SK-N-SH (cell line): ENCODE data around the gene CHST2. TPM values are rescaled to one million over a fixed set of nuclear protein-coding genes. Genes with fewer than 3 reads are reported as not detected.

Source experiments
- CTCF ChIA-PET: fragments of 300-600, 350-600 bp; formaldehyde crosslinking; extraction: SDS; loops from one replicate; lab custom pipeline; 2021; lab: Yijun Ruan, JAX
- POLR2A ChIA-PET: fragments of 350-600 bp; sonication (Branson Sonifier 250); formaldehyde crosslinking; extraction: SDS; loops from one replicate; lab custom pipeline; 2020; ENCODE audit warnings: antibody characterized with exemption, inconsistent platforms; lab: Yijun Ruan, JAX
- DNase-seq: peaks from one replicate; pipeline ENCODE4 v3.0.0; 2012
- H2AFZ ChIP-seq: fragments of 200-600 bp; sonication (generic); 2 replicates; pipeline ENCODE4 v1.8.1; 2016; ENCODE audit warnings: antibody characterized with exemption, mild to moderate bottlenecking, low read depth
- H3F3A ChIP-seq: fragments of 200-600 bp; sonication (generic); replicated peaks from 2 replicates; pipeline ENCODE3; 2016; ENCODE audit warnings: antibody characterized with exemption, mild to moderate bottlenecking; ENCODE audit not compliant: insufficient read depth
- H3K27ac ChIP-seq, 2 experiments: fragments of 200-500 bp in 1 of 2; fragments of 200-600 bp in 1 of 2; sonication (Bioruptor generic) in 1 of 2; sonication (generic), shearing (Covaris generic) in 1 of 2; 2 replicates each; pipeline versions ENCODE4 v1.5.1 to v1.6.1; 2014 to 2016; ENCODE audit warnings: low read depth in 2 of 2, inconsistent platforms in 1 of 2, low read length in 1 of 2, mild to moderate bottlenecking in 1 of 2, mixed read lengths in 1 of 2
- H3K27me3 ChIP-seq: fragments of 200-600 bp; sonication (generic), shearing (Covaris generic); 2 replicates; pipeline ENCODE4 v1.6.1; 2016; ENCODE audit warnings: mixed run types; ENCODE audit not compliant: insufficient read depth
- H3K36me3 ChIP-seq, 2 experiments: fragments of 200-500 bp in 1 of 2; fragments of 200-600 bp in 1 of 2; sonication (Bioruptor generic) in 1 of 2; sonication (generic) in 1 of 2; replicated peaks in 1 of 2; 2 replicates each; pipeline versions ENCODE3 to v1.5.1; 2014 to 2016; ENCODE audit warnings: low read length in 1 of 2, mild to moderate bottlenecking in 1 of 2; ENCODE audit not compliant: insufficient read depth in 2 of 2, control insufficient read depth in 1 of 2
- H3K4me1 ChIP-seq, 2 experiments: fragments of 200-500 bp in 1 of 2; fragments of 200-600 bp in 1 of 2; sonication (Bioruptor generic) in 1 of 2; sonication (generic), shearing (Covaris generic) in 1 of 2; 2 replicates each; pipeline versions ENCODE4 v1.5.1 to v1.6.1; 2014 to 2016; ENCODE audit warnings: low read depth in 1 of 2, low read length in 1 of 2, mixed run types in 1 of 2; ENCODE audit not compliant: insufficient read depth in 2 of 2, control insufficient read depth in 1 of 2
- H3K4me2 ChIP-seq: fragments of 200-600 bp; sonication (generic), shearing (Covaris generic); 2 replicates; pipeline ENCODE4 v1.6.1; 2017; ENCODE audit warnings: mixed run types
- H3K4me3 ChIP-seq, 2 experiments: fragments of 200-500 bp in 1 of 2; fragments of 200-600 bp in 1 of 2; sonication (Bioruptor generic) in 1 of 2; sonication (generic), shearing (Covaris generic) in 1 of 2; 2 replicates each; pipeline versions ENCODE4 v1.5.1 to v1.8.1; 2014 to 2016; ENCODE audit warnings: low read depth in 2 of 2, inconsistent platforms in 1 of 2, low read length in 1 of 2, mild to moderate bottlenecking in 1 of 2, mixed read lengths in 1 of 2, moderate library complexity in 1 of 2
- H3K79me2 ChIP-seq: fragments of 200-600 bp; sonication (generic); 2 replicates; pipeline ENCODE4 v1.8.1; 2017; ENCODE audit warnings: mild to moderate bottlenecking; ENCODE audit not compliant: insufficient read depth
- H3K9ac ChIP-seq: fragments of 200-600 bp; sonication (generic); 2 replicates; pipeline ENCODE4 v1.6.1; 2017; ENCODE audit warnings: mixed run types
- H3K9me2 ChIP-seq: fragments of 200-600 bp; sonication (generic); 2 replicates; pipeline ENCODE4 v1.6.1; 2017; ENCODE audit warnings: mixed run types
- H3K9me3 ChIP-seq: fragments of 200-600 bp; sonication (generic); 2 replicates; pipeline ENCODE4 v1.6.1; 2017; ENCODE audit warnings: mixed run types, mild to moderate bottlenecking, moderate library complexity
- H4K20me1 ChIP-seq: fragments of 200-600 bp; sonication (generic); 2 replicates; pipeline ENCODE4 v1.6.1; 2017; ENCODE audit warnings: mild to moderate bottlenecking, mixed run types; ENCODE audit not compliant: insufficient read depth
- CHD2 ChIP-seq: fragments of 150-350 bp; IDR thresholded peaks from 2 replicates; pipeline ENCODE4 v1.6.1; 2018; ENCODE audit warnings: low read length; ENCODE audit not compliant: partially characterized antibody
- EP300 ChIP-seq, 2 experiments: IDR thresholded peaks; 2 replicates each; pipeline versions ENCODE4 v1.4.0 to v1.6.1; 2012; ENCODE audit warnings: borderline replicate concordance in 1 of 2, low read depth in 1 of 2, low read length in 1 of 2
- EZH2phosphoT487 ChIP-seq: fragments of 200-600 bp; sonication (generic); IDR thresholded peaks from 2 replicates; pipeline ENCODE4 v1.6.1; 2017; ENCODE audit warnings: low read depth, mixed run types, mild to moderate bottlenecking, antibody characterized with exemption, moderate library complexity, borderline replicate concordance
- FOXM1 ChIP-seq: IDR thresholded peaks from 2 replicates; pipeline ENCODE4 v1.4.0; 2012; ENCODE audit warnings: low read depth, mild to moderate bottlenecking
- GABPA ChIP-seq: IDR thresholded peaks from 2 replicates; pipeline ENCODE4 v1.4.0; 2012; ENCODE audit warnings: low read depth, mild to moderate bottlenecking
- IRF3 ChIP-seq: fragments of 150-350 bp; IDR thresholded peaks from 2 replicates; pipeline ENCODE4 v1.6.1; 2016; ENCODE audit warnings: mild to moderate bottlenecking, low read depth, low read length
- MEF2A ChIP-seq: IDR thresholded peaks from 2 replicates; pipeline ENCODE4 v1.4.0; 2012; ENCODE audit warnings: low read depth, borderline replicate concordance
- MXI1 ChIP-seq: IDR thresholded peaks from 2 replicates; pipeline ENCODE4 v1.6.1; 2012; ENCODE audit warnings: mild to moderate bottlenecking, low read depth, low read length, improper control_type of control experiment
- NFIC ChIP-seq: IDR thresholded peaks from 2 replicates; pipeline ENCODE4 v1.4.0; 2012; ENCODE audit warnings: borderline replicate concordance
- NRF1 ChIP-seq: IDR thresholded peaks from 2 replicates; pipeline ENCODE4 v1.6.1; 2012; ENCODE audit warnings: low read depth, mild to moderate bottlenecking, low read length
- RAD21 ChIP-seq: IDR thresholded peaks from 2 replicates; pipeline ENCODE4 v1.6.1; 2012; ENCODE audit warnings: mild to moderate bottlenecking, low read length
- SIN3A ChIP-seq: IDR thresholded peaks from 2 replicates; pipeline ENCODE4 v1.6.1; 2012; ENCODE audit warnings: low read depth, mild to moderate bottlenecking, low read length, moderate library complexity, borderline replicate concordance
- SMC3 ChIP-seq: IDR thresholded peaks from 2 replicates; pipeline ENCODE4 v1.6.1; 2012; ENCODE audit warnings: low read depth, low read length, improper control_type of control experiment
- TAF1 ChIP-seq: IDR thresholded peaks from 2 replicates; pipeline ENCODE4 v1.6.1; 2012; ENCODE audit warnings: low read depth, mild to moderate bottlenecking, low read length, moderate library complexity, borderline replicate concordance
- TEAD4 ChIP-seq: IDR thresholded peaks from 2 replicates; pipeline ENCODE4 v1.4.0; 2012; ENCODE audit warnings: mild to moderate bottlenecking, borderline replicate concordance; ENCODE audit not compliant: insufficient read depth
- YY1 ChIP-seq: IDR thresholded peaks from 2 replicates; pipeline ENCODE4 v1.4.0; 2012; ENCODE audit warnings: low read depth, mild to moderate bottlenecking
- WGBS: methylation state at CpG from one replicate; pipeline ENCODE4 v1.1.6; 2017; ENCODE audit warnings: low lambda C conversion rate; 5-methylcytosine and 5-hydroxymethylcytosine counted together
- polyA plus RNA-seq, 3 experiments: library from polyadenylated mRNA; depleted of rRNA; stranded (reverse); fragments of >200 nt; gene quantifications; 2 replicates each; pipeline ENCODE4 v1.2.3, GENCODE V29; 2012
- TF ChIP-seq, protein P1 (sequence below): IDR thresholded peaks from 2 replicates; pipeline ENCODE4 v1.4.0; 2012; ENCODE audit warnings: low read depth, borderline replicate concordance
- TF ChIP-seq, protein P2 (sequence below): fragments of 150-350 bp; IDR thresholded peaks from 2 replicates; pipeline ENCODE4 v1.6.1; 2017; ENCODE audit warnings: antibody characterized with exemption, low read length, low read depth, borderline replicate concordance

CHST2 gene
- polyA plus RNA-seq, 1 of the 3 experiments (the other 2 are of a cell fraction): 1.6 TPM

DNA sequence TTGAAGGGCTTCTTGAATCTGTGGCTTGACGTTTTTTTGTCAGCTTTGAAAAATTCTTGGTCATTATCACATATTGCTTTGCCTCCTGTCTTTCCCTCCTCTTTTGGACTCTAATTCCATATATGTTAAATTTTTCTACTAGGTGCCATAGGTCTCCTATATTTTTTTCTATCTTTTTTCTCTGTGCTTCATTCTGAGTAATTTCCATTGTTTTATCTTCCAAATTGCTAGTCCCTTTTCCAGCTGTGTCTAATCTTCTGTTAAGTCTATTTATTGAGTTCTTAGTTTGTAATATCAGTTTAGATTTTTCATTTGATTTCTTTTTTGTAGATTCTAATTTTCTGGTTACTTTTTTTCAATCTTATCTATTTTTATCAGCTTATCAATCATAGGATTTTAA lies 53.7 kb downstream of the CHST2 start:
- no peak overlapping the region for H2AFZ ChIP-seq
- no peak for DNase-seq
- H3K4me3 ChIP-seq: no peak overlapping the region
- H3K79me2 ChIP-seq: no peaks in the 10 kb centered on the region
- no peak overlapping the region for H3K9ac ChIP-seq
- H3K9me3 ChIP-seq: no peaks in the 10 kb centered on the region
- H4K20me1 ChIP-seq: no peaks in the 10 kb centered on the region
- 9% methylated on average over 1 of the region's 1 CpG for WGBS
- H3K4me1 ChIP-seq: no peaks in the 10 kb centered on the region; a peak in 1 of 4 replicates
- H3K9me2 ChIP-seq: no peaks in the 10 kb centered on the region
- CTCF ChIA-PET: no interaction called here
- H3F3A ChIP-seq: peaks cover 6% of the 10 kb centered on the region
- POLR2A ChIA-PET: no interaction called here
- no peaks in the 10 kb centered on the region for H3K36me3 ChIP-seq
- no peak overlapping the region for H3K27ac ChIP-seq
- H3K4me2 ChIP-seq: no peak overlapping the region
- TF ChIP-seq SMC3 (no peak), TEAD4 (no peak), NFIC (no peak), NRF1 (no peak), SIN3A (no peak), GABPA (no peak), CHD2 (no peak), FOXM1 (no peak), MXI1 (no peak), MEF2A (no peak), YY1 (no peak), RAD21 (no peak), TAF1 (no peak), EZH2phosphoT487 (no peak), IRF3 (no peak), EP300 (IDR thresholded peaks at IDR 0.05; ENCODE audit: borderline replicate concordance in 1 of 2, low read depth in 1 of 2, low read length in 1 of 2) (no peak)
- TF ChIP-seq, protein P1, sequence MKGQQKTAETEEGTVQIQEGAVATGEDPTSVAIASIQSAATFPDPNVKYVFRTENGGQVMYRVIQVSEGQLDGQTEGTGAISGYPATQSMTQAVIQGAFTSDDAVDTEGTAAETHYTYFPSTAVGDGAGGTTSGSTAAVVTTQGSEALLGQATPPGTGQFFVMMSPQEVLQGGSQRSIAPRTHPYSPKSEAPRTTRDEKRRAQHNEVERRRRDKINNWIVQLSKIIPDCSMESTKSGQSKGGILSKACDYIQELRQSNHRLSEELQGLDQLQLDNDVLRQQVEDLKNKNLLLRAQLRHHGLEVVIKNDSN: no peak
- TF ChIP-seq, protein P2, sequence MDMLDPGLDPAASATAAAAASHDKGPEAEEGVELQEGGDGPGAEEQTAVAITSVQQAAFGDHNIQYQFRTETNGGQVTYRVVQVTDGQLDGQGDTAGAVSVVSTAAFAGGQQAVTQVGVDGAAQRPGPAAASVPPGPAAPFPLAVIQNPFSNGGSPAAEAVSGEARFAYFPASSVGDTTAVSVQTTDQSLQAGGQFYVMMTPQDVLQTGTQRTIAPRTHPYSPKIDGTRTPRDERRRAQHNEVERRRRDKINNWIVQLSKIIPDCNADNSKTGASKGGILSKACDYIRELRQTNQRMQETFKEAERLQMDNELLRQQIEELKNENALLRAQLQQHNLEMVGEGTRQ: no peak
- no peaks in the 10 kb centered on the region for H3K27me3 ChIP-seq

Other genes with a start within 250 kb of the CHST2 start
- 22.2 and 25.4 TPM in 2 replicates for gene PCOLCE2, start 230.7 kb upstream of the CHST2 start, polyA plus RNA-seq (2012; rRNA removed)
- gene PAQR9, start 156.1 kb upstream of the CHST2 start, polyA plus RNA-seq (2012; rRNA removed): 0.10 and 0.16 TPM in 2 replicates
- gene U2SURP, start 118.2 kb upstream of the CHST2 start, polyA plus RNA-seq (2012; rRNA removed): 10.9 and 14.8 TPM in 2 replicates